ENCODE data around the gene PTPRE. TPM values are rescaled to one million over a fixed set of nuclear protein-coding genes. Genes with fewer than 3 reads are reported as not detected.

PTPRE gene
- total RNA-seq, 1 donor from 2014 or later: 49.7 TPM

- peak; percentile 43 for DNase-seq (ENCODE audit: low spot score)
Observed at GRCh38 chr10:128070161-128070560, 163.3 kb downstream of the PTPRE start.

- peak; percentile 83 for DNase-seq (ENCODE audit: low spot score)
Observed at GRCh38 chr10:128070721-128071416, 164.0 kb downstream of the PTPRE start.

GRCh38 chr10:128071417-128071782 lies 164.5 kb downstream of the PTPRE start:
- DNase-seq (ENCODE audit: low spot score): peak; percentile 81

- DNase-seq (ENCODE audit: low spot score): no peak
Observed at GRCh38 chr10:128072046-128072445, 165.1 kb downstream of the PTPRE start.

- DNase-seq (ENCODE audit: low spot score): peak; percentile 69
Observed at GRCh38 chr10:128072941-128073645, 166.2 kb downstream of the PTPRE start.

- no peak for DNase-seq (ENCODE audit: low spot score)
Observed at GRCh38 chr10:128073890-128074289, 167.0 kb downstream of the PTPRE start.

- DNase-seq (ENCODE audit: low spot score): no peak
Observed at GRCh38 chr10:128074589-128074988, 167.7 kb downstream of the PTPRE start.

- DNase-seq (ENCODE audit: low spot score): peak; percentile 86
Observed at GRCh38 chr10:128077155-128077875, 170.4 kb downstream of the PTPRE start.

GRCh38 chr10:128078136-128078969 lies 171.4 kb downstream of the PTPRE start:
- DNase-seq (ENCODE audit: low spot score): peak; percentile 86

- peak; percentile 47 for DNase-seq (ENCODE audit: low spot score)
Observed at GRCh38 chr10:128080231-128080630, 173.3 kb downstream of the PTPRE start.

GRCh38 chr10:128080641-128081040 lies 173.7 kb downstream of the PTPRE start:
- peak; percentile 60 for DNase-seq (ENCODE audit: low spot score)

GRCh38 chr10:128081222-128081621 lies 174.3 kb downstream of the PTPRE start:
- peak; percentile 8 for DNase-seq (ENCODE audit: low spot score)

GRCh38 chr10:128081720-128082119 lies 174.8 kb downstream of the PTPRE start:
- DNase-seq (ENCODE audit: low spot score): peak; percentile 11

GRCh38 chr10:128083191-128083895 lies 176.4 kb downstream of the PTPRE start:
- peak; percentile 53 for DNase-seq (ENCODE audit: low spot score)

- peak; percentile 55 for DNase-seq (ENCODE audit: low spot score)
Observed at GRCh38 chr10:128084364-128084763, 177.5 kb downstream of the PTPRE start.

GRCh38 chr10:128084991-128085390 lies 178.1 kb downstream of the PTPRE start:
- DNase-seq (ENCODE audit: low spot score): peak; percentile 55

- peak; percentile 69 for DNase-seq (ENCODE audit: low spot score)
Observed at GRCh38 chr10:128086003-128086863, 179.3 kb downstream of the PTPRE start.

GRCh38 chr10:128087146-128087883 lies 180.4 kb downstream of the PTPRE start:
- no peak for DNase-seq (ENCODE audit: low spot score)
